Activated CD8-positive, alpha-beta memory T cell treated with anti-CD3 and anti-CD28 coated beads, Interleukin-2, amount 50 U/mL, for 1 hour (primary cell): Measurements from ENCODE around the gene SCUBE1.

Source experiments
- DNase-seq: peaks from one replicate; pipeline ENCODE4 v3.0.0-alpha.2; 2020; ENCODE audit errors: extremely low read depth

Gene SCUBE1

DNA sequence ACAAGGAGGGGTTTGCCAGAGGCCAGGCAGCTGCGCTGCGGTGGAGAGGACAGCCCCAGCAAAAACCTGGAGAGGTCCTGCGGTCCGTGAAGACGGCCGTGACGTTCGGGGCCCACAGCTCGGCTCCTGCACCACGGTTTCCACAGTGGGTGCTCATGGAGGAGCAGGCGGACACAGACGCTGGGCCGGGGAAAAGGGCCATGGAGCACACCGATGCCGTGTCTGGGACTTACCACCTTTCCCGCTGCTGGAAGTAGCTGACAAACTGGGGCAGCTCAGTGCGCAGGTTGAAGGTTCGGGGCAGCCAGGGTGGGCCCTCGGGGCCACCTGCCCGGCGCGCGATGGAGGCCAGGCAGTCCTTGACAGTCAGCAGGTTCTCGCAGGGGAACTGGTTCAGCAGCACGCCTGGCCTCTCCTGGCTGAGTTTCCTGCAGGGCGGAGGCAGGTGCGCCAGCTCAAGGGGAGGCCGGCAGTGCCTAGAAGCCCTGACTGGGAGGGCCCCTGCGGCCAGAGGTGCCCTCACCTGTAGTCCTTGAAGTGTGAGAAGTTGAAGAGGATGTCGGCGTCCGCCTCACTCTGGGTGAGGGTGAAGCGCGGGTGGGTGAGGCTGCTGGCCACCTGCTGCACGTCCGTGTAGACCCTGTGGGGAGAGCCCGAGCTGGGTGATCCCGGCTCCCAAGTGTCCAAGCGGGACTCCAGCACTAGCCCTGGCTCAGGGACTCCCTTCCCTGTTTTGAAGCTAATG, 169.0 kb downstream of the SCUBE1 start:
- DNase-seq: no peak

DNA sequence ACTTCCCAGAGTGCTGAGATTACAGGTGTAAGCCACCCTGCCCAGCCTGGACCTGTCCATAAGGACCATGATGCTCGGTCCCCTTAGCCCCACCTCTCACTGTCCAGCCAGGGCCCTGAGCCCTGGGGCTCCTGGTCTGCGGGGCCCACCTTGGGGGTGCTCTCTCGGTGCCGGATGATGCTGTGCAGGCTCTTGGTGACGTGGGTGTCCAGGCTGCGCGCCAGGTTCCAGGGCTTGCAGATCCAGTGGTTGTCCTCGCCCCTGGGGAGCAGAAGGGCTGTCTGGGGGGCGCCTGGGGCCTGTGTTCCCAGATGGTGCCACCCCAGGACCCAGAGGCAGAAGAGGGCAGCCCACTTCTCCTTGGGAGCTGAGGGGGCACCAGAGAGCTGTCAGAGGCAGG, 169.6 kb downstream of the SCUBE1 start:
- DNase-seq: no peak

DNA sequence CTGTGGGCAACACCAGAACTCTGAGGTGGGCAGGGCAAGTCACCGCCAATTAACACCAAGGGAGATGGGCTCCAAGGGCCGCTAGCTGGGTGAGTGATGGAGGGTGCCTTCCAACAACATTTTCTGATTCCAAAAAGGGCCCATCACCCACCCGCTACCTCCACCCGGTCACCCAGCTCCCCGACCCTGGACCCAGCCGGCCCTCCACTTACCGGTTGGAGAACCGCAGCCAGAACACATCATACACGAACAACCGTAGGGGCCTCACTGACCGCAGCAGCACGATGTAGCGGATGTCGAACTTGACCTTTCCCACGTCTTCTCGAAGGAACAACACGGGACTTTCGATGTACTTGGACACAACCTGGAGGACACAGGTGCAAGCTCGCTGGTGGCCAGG, 171.0 kb downstream of the SCUBE1 start:
- no peak for DNase-seq

DNA sequence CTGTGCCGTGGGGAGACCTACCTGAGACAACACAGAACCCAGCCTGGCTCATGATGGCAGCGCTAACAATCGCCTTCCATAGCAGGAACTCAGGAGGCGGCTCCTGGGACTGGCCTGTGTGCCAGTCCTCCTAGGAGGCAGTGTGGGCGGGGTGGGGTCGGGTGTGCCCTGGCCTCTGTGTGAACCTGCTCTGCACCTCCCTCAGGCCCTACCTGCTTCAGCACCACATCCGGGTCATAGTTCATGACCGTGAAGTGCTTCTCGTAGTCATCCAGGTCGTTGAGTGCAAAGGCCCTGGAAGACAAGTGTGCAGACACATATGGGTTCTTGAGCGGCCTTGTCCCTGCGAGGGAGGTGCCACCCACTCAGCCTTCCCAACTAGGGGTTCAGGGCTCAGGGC, 171.6 kb downstream of the SCUBE1 start:
- DNase-seq: no peak

DNA sequence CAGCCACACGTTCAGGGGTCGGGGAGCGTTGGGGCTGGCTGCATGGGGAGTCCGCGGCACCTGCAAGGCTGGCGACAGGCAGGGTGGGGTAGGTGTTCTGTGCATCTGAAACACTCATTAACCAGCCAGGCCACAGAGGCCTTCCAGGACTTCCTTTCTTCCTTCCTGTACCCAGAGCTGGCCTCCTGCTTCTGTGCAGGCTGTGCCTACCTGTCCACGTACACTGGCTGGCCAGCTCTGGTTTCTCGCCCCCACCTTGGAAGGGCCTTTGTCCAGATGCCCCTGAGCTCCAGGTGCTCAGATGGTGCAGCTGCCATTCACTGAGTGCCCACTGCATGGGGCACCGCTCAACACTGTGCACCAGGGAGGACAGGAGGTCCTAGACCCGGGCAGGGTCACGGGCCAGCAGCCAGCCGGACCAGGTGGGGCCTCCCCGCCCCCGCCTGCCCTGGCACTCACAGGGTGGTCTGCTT, 172.1 kb downstream of the SCUBE1 start:
- DNase-seq: no peak

DNA sequence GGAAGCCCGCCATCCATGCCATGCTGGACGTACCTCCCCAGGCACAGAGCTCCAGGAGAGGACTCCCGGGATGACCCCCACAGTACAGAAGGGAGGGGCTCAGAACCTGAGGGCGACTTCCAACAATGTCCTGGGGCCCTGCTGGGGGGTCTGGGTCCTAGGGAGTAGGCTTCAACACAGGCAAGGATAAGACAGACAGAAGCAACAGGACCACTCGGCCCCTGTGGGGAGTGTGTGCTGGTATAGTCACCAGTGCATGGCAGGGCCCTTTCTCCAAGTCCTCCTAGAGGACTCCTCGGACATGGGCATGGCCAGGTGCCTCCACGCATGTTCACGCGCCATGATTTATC, 173.1 kb downstream of the SCUBE1 start:
- no peak for DNase-seq

DNA sequence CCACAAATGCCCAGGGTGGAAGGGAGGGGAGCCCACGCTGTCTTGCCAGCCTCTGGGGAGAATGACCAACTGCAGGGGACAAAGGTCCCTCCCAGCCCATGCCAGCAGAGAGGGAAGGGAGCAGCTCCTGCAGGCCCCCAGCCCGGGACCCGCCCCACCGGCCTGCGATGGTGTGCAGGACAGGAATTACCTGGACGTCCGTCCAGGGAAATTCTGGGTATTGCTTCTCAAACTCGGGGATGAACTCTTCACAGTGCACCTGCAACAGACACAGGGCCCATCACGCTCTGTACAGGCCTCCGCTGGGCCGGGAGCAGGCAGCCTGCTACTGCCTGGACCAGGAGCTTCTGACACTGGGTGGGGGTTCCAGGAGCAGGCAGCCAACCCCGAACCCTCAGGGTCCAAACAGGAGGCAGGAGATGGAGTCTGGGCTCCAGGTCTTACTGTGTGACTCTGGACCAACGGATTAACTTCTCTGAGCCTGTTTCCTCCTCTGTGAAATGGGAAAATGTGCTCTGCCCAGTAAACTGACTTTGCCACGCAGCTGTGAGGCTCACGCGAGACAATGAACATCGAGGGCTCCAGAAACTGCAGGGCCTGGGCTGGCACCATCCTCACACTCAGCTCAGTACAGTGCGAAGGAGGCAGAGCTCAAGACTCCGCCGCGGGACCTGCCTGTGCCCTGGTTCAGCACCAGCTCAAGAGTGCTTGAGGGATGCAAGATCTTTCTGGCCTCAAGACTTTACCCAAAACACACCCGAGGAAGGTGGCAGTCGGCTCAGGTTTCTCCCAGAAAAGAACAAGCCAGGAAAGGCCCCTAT, 173.7 kb downstream of the SCUBE1 start:
- no peak for DNase-seq

DNA sequence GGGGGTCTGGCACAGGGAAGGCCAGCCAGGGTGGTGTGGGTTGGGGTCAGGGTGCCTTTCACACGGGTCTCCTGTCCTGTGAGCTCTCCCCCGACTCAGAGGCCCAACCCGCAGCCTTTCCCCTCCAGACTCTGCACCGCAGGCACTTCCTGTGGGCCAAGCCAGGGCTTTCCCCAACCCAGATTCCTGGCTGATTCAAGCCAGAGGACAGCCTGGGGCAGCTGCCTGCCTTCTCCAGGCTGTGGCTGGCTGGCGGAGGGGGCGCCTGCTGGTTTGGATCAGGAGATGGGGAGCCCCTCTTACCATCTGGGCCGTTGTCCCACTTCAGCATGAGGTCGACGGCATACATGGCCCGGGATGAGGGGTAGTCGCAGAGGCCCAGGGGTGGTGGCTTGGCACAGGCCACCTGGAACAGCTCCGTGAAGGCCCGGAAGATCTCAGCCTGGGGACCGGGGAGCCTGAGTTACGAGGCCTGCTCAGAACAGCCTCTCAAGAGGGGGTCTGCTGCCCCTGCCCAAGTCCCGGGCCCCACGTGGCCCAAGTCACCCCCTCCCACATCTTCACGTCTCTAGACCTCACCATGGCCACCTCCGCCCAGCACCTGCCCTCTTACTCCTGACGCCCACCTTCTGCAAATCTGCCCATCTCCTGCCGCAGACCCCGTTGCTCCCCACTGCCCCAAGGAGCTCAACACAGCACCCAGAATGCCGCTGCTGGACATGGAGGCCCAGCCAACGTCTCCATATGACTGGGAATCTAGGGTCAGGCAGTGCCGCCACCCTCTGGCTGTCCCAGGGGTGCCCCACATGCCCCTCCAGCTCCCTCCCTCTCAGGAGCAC, 174.5 kb downstream of the SCUBE1 start:
- DNase-seq: no peak

DNA sequence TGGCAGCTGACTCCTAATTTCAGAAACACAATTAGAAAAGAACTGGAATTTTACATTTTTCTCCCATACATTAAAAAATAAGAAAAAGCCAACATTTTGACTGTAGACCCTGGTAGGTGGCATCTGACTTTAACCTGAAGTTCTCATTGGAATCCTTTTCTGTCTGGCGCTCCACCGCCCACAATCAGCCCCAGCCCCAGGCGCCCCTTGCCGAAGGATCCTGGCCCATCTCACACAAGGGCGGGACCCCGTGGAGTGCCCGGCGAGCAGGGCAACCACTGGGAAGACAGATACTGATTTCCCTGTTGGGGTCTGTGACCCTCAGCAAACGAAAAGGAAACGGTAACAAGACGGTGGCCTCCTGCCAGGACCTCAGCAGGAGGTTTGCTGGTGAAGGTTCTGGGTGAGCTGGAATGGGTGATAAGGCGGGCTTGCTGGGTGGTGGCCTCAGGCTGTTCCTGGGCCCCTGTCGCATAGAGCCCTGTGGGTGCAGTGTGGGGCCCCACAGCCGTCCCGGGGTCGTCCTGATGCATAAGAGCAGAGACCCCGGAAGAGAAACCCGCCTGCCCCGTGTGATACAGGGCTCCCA, 176.1 kb downstream of the SCUBE1 start:
- DNase-seq: no peak

DNA sequence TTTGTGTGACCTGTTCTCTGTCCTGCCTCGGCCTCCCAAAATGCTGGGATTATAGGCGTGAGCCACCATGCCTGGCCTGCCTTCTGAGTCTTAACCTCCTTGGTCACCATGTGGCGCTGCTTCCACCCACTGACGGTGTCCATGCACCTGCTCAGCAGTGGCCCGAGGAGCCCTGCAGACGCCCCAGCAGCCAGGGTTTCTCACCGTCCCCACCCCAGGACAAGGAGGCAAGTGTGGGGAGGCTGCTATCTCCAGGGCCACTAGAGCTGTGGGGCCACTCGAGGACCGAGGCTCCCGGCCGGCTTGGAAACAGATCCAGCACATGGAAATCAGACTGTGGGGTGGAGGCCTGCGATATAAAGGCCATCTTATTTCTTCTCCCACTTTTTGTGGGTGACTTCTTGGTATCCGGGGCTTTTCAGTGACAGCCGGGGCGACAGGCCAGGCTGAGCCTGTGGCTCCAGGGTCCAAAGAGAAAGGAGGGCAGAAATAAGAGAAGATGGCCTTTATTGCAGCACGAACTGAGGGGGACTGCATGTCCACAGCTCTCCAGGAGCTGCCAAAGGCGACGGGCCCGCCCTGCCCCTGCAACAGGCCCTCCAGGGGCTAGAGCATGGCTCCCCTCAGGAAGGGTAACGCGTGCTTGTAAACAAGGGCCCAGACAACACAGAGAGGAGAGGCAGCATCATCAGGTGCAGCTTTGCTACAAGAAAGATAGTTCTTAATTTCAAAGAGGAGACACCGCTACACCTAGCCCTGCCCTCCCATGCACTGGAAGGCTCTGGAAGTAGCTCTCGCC, 176.8 kb downstream of the SCUBE1 start:
- no peak for DNase-seq

DNA sequence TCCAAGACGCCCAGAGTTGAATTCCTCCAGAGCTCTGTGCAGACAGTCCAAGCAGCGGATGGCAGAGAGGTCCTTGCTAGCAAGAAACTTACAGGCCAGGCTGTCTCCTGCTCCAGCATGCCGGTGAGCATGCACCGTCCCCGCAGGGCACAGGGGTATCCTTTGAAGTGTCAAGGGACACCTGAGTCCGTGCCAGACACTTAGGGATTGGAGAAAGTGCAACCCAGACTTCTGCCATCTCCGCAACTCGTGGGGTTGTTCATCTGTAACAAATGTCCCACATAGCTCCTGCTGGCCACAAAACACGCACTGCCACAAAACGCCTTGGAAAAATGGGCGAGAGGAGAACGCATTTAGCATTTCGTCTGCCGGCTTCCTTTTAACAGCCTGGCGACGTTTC, 178.5 kb downstream of the SCUBE1 start:
- DNase-seq: no peak

DNA sequence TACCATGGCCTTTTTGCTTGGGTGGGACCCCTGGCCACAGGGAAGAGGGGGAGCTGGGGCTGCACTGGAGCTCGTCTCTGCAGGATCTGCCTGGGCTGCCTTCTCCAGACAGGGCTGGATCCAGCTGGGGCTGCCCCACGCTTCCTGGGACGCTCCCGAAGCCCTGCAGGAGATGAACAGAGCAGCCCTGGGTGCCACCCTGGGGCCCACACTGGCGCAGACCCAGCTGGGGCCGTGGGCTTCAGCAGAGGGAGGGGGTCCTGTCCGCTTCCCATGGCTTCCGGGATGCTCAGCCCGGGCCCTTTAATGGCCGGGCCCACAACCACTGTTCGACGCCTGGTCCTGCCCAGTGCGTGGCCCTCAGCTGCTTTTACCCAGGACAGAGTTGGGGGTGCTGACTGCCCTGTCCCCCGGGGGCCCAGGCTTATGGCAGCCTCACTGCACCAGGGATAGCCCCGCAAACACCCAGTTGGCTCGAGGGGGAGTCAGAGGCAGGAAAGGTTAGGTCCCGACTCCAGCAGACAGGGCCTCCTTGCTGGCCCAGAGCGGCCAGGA, 179.9 kb downstream of the SCUBE1 start:
- DNase-seq: no peak

DNA sequence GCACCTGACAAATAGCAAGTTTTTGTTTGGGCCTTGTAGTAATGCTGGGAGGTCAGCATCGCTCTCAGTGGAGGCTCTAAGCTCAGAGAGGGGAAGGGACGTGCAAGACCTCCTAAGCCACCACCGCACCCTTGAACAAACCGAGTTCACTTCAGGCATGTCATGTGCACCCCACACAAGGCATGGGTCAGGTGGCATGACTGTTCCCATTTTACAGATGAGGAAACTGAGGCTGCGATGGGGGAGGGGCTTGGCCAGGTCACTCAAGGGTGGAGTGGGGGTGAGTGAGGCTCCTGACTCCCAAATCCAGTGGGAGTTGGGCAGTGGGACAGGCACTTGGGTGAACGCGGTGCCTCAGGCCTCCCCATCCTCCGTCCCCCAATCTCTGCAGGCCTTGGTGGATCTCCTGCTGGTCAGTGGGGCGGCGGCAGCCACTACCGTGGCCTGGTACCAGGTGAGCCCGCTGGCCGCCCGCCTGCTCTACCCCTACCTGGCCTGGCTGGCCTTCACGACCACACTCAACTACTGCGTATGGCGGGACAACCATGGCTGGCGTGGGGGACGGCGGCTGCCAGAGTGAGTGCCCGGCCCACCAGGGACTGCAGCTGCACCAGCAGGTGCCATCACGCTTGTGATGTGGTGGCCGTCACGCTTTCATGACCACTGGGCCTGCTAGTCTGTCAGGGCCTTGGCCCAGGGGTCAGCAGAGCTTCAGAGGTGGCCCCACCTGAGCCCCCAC, 180.6 kb downstream of the SCUBE1 start:
- no peak for DNase-seq

DNA sequence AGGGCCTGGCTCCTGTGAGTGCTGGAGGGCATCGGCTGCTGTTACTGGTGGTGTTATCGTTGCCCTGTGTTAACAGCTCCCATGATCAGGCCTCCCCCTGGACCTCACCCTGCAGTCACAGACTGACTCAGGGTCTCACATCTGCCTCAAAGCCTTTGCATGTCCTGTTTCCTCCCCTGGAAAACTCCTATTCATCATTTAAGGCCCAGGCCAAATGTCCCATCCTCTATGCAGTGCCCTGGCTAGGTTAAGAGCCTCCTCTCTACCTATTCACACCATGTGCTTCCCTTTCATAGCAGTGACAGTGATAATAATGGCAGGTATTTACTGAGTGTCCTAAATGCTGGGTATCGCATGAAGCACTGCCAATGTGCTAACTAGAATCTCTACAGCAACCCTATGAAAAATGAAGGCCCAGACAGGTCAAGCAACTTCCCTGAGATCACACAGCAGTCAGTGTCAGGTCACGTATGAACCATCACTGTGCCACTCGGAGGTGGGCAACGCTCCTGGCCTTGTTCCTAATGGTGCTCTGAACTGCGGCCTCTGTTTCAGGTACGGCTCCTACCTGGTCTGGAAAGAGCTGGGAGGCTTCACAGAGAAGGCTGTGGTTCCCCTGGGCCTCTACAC, 182.6 kb downstream of the SCUBE1 start:
- no peak for DNase-seq

DNA sequence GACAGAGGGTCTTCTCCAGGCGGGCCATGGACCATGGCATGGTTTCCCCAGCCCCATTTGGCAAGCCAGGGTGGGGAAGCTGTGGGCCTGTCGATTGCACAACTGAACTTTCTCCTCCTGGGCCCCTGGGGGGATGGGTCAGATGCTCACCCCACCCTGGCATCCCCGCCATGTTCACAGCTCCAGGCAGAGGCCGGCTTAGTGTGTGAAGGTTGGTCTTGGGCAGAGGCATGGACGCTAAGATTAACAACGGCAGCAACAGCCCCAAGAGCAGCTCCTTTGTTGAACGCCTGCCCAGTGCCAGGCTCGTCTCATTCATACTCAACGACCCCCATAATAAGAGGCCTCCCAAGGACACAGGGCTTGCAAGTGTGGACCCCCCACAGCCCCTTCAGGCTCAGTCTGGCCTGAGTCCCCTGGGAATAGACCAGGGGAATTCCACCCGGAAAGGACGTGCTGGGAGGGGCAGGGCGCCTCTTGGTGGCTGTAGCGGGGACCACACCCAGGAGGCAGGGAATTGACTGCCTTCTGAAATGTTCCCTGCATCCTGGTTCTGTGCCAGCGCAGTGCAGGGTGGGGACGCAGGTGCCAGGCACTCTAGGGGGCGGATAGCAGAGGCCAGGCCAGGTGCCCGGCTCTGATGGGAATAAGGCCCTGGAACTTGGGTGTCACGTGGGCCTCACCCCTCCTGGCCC, 183.5 kb downstream of the SCUBE1 start:
- DNase-seq: no peak

DNA sequence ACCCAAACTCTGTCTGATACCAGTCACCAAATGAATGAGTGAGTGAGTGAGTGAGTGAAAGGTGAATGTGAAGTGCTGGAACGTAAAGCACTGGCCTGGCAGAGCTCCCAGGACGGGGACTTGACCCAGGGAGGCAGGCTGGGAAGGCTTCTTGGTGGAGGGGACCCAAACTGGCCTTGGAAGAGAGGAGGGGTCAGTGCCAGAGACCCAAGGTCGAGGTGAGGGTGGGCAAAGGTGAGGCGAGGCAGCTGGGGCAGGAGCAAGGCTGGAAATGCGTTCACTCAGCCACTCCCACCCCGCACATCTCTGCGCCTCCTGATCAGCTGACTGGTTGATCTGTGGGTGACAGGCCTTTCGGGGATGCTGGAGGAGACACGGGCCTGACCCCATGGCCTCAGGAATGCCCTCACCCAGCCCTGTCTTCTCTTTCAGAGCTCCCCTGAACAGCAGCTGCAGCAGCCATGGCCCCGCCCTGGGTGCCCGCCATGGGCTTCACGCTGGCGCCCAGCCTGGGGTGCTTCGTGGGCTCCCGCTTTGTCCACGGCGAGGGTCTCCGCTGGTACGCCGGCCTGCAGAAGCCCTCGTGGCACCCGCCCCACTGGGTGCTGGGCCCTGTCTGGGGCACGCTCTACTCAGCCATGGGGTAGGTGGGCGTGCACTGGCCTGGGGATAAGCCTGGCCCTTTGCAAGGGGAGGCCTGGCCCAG, 184.2 kb downstream of the SCUBE1 start:
- DNase-seq: no peak

DNA sequence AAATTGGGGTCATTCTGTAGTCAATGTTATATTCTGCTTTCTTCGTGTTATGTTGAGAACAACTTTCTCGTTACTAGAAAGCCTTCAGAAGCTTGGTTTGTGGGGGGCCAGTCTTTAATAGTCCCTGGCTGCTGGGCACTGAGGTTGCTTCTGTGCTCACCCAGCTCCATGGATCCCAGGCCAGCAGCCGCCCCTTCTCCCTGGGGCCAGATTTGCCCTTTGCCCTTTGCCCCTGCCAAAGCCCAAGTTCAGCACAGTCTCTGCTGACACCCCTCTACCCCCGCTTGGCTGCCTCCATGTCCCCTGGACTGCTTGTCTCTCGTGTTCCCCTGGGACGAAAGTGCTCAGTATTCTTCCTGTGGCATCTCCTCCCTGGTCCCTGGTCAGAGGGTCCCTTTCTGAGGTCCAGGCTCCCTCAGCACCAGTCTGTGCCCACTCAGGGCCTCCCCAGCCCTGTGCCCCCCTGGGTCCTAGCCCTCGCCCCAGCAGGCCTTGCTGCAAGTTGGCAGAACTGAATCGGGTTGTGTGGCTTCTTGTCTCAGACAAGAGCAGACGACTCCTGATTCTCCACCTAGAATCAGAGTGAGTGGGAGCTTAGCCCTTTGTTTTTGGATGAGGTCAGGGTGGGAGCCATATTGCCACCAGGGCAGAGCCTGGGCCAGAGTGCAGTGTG, 185.2 kb downstream of the SCUBE1 start:
- DNase-seq: no peak

DNA sequence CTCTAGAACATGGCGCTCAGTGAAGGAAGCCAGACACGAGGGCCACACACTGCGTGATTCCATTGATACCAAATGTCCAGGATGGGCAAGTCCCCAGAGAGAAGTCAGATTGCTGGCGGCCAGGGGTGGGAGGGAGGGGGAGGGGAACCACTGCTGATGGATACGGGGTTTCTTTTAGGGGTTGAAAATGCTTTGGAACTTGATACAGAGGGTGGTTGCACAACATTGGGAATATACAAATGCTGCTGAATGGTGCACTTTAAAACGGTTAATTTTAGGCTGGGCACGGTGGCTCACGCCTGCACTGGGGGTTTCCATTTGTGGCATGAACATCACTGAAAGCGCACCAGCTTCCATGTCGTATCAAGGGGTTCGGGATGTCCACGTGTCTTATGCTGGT, 186.8 kb downstream of the SCUBE1 start:
- DNase-seq: no peak
